Measurements from ENCODE around the gene RIPOR2. TPM values are rescaled to one million over a fixed set of nuclear protein-coding genes. Genes with fewer than 3 reads are reported as not detected.
"Not testable (repeated sequence)": the region's sequence is repeated elsewhere in the genome, so short reads cannot be mapped to it uniquely, and the experiment has no call there.

The RIPOR2 gene
- total and polyA plus RNA-seq, 2 donors (not counting 3 experiments of a cell fraction or from before 2014, with no cell fraction given): 0.10 TPM; not detected in 1

- H2AFZ ChIP-seq (ENCODE audit: low read depth, low read length); H3K4me3 ChIP-seq (replicated peaks in 1 of 3; ENCODE audit: insufficient read depth in 1 of 3, low read depth in 1 of 3, low read length in 3 of 3); H3K9ac ChIP-seq (replicated peaks; ENCODE audit: extremely low read depth, insufficient read depth, low read length); H3K36me3 ChIP-seq (ENCODE audit: control insufficient read depth in 2 of 2, extremely low read depth in 1 of 2, insufficient read depth in 2 of 2, low read length in 2 of 2); CTCF ChIA-PET; FAIRE-seq; intact Hi-C loops (cut with micrococcal nuclease); H3K9me1 ChIP-seq (replicated peaks; ENCODE audit: control insufficient read depth, extremely low read depth, insufficient read depth, low read length); H3K27ac ChIP-seq (ENCODE audit: insufficient read depth, low read depth, low read length); H3K27me3 ChIP-seq (ENCODE audit: control insufficient read depth in 2 of 2, insufficient read depth in 2 of 2, low read length in 2 of 2); DNase-seq (ENCODE audit: low read depth, low spot score); H3K4me2 ChIP-seq (ENCODE audit: insufficient read depth, low read length); H3K79me2 ChIP-seq (ENCODE audit: control insufficient read depth, insufficient read depth, low read length); H3K4me1 ChIP-seq (ENCODE audit: control insufficient read depth, extremely low read depth, insufficient read depth, low read length); H4K20me1 ChIP-seq (replicated peaks; ENCODE audit: control insufficient read depth, extremely low read depth, insufficient read depth, low read length); BruUV-seq (replicated peaks); dilution Hi-C loops (cut with MboI; ENCODE audit: extremely low pct_ligation_motif_present, low sequenced_read_pairs); H3K9me3 ChIP-seq (replicated peaks; ENCODE audit: control insufficient read depth, insufficient read depth, low read length); POLR2A ChIA-PET: not testable (repeated sequence)
These were observed 58.0 kb downstream of the RIPOR2 start for GRCh38 chr6:24877747-24878146.

- Histone ChIP-seq H3K4me1 (ENCODE audit: control insufficient read depth, extremely low read depth, insufficient read depth, low read length) (peaks cover under 1% of the 10 kb centered on the region), H3K27ac (ENCODE audit: insufficient read depth, low read depth, low read length) (no peak overlapping the region), H3K9me3 (replicated peaks; ENCODE audit: control insufficient read depth, insufficient read depth, low read length) (no peaks in the 10 kb centered on the region), H4K20me1 (replicated peaks; ENCODE audit: control insufficient read depth, extremely low read depth, insufficient read depth, low read length) (no peaks in the 10 kb centered on the region), H3K27me3 (ENCODE audit: control insufficient read depth in 2 of 2, insufficient read depth in 2 of 2, low read length in 2 of 2) (no peaks in the 10 kb centered on the region), H3K79me2 (ENCODE audit: control insufficient read depth, insufficient read depth, low read length) (no peaks in the 10 kb centered on the region), H3K4me3 (replicated peaks in 1 of 3; ENCODE audit: insufficient read depth in 1 of 3, low read depth in 1 of 3, low read length in 3 of 3) (no peak overlapping the region), H2AFZ (ENCODE audit: low read depth, low read length) (no peak overlapping the region), H3K36me3 (ENCODE audit: control insufficient read depth in 2 of 2, extremely low read depth in 1 of 2, insufficient read depth in 2 of 2, low read length in 2 of 2) (no peaks in the 10 kb centered on the region), H3K9ac (replicated peaks; ENCODE audit: extremely low read depth, insufficient read depth, low read length) (no peak overlapping the region), H3K4me2 (ENCODE audit: insufficient read depth, low read length) (no peak overlapping the region), H3K9me1 (replicated peaks; ENCODE audit: control insufficient read depth, extremely low read depth, insufficient read depth, low read length) (no peaks in the 10 kb centered on the region)
- dilution Hi-C loops (cut with MboI; ENCODE audit: extremely low pct_ligation_motif_present, low sequenced_read_pairs): no loop called here
- no peak for DNase-seq (ENCODE audit: low read depth, low spot score)
- intact Hi-C loops (cut with micrococcal nuclease): no loop called here
- TF ChIP-seq MAX (IDR thresholded peaks at IDR 0.05; ENCODE audit: insufficient read depth, insufficient read length) (no peak), GATA2 (IDR thresholded peaks at IDR 0.05; ENCODE audit: insufficient read depth, insufficient read length, low read depth, low read length) (no peak), EZH2 (IDR thresholded peaks at IDR 0.05; ENCODE audit: borderline replicate concordance, low read depth, low read length, severe bottlenecking) (no peak), FOS (IDR thresholded peaks at IDR 0.05; ENCODE audit: borderline replicate concordance, insufficient read depth, low read length) (no peak), CTCF (IDR thresholded peaks at IDR 0.05; ENCODE audit: extremely low read depth in 1 of 2, insufficient read depth in 1 of 2, low read depth in 1 of 2, low read length in 2 of 2) (no peak), JUN (IDR thresholded peaks at IDR 0.05; ENCODE audit: borderline replicate concordance, insufficient read depth, insufficient read length, low read depth) (no peak), POLR2AphosphoS5 (IDR thresholded peaks at IDR 0.05; ENCODE audit: insufficient read depth, low read depth, low read length) (no peak), MYC (IDR thresholded peaks at IDR 0.05; ENCODE audit: low read depth, low read length) (no peak), POLR2A (IDR thresholded peaks at IDR 0.05; ENCODE audit: low read depth, low read length) (no peak)
- BruUV-seq (replicated peaks): no TSS peak
- no peak for FAIRE-seq
- ChIA-PET CTCF (interaction anchor here (0.7 to 1.7 kb wide), 3 partner anchors 21 to 142 kb away, joined by 3 to 4 read pairs (median 3); no protein-coding TSS in a partner anchor), POLR2A (no interaction called here)
These were observed 59.0 kb downstream of the RIPOR2 start for GRCh38 chr6:24876499-24877465.

Measured in endothelial cell of umbilical vein (primary cell).